Neuronal stem cell (in vitro differentiated cells): ENCODE results near the gene REV3L.

Experiments used
- DNase-seq: peaks from one replicate; pipeline ENCODE4 v3.0.0-alpha.2; 2013; ENCODE audit warnings: low spot score
- H2AFZ ChIP-seq: one replicate; pipeline ENCODE4 v1.6.1; 2013; ENCODE audit warnings: mild to moderate bottlenecking, low read length, inconsistent platforms
- H2AK5ac ChIP-seq: 2 replicates; pipeline ENCODE4 v1.6.1; 2013; ENCODE audit warnings: low read depth, mild to moderate bottlenecking, inconsistent platforms, low read length, moderate library complexity, mixed read lengths
- H2BK120ac ChIP-seq: 2 replicates; pipeline ENCODE4 v1.6.1; 2013; ENCODE audit warnings: low read depth, mild to moderate bottlenecking, inconsistent platforms, low read length, moderate library complexity, mixed read lengths
- H2BK12ac ChIP-seq: one replicate; pipeline ENCODE4 v1.6.1; 2013; ENCODE audit warnings: low read length, inconsistent platforms
- H2BK15ac ChIP-seq: 2 replicates; pipeline ENCODE4 v1.6.1; 2013; ENCODE audit warnings: mild to moderate bottlenecking, low read length, inconsistent platforms, mixed read lengths
- H2BK5ac ChIP-seq: one replicate; pipeline ENCODE4 v1.6.1; 2013; ENCODE audit warnings: inconsistent platforms, mild to moderate bottlenecking, low read length, moderate library complexity
- H3K14ac ChIP-seq: one replicate; pipeline ENCODE4 v1.6.1; 2013; ENCODE audit warnings: low read length, inconsistent platforms
- H3K18ac ChIP-seq: 2 replicates; pipeline ENCODE4 v1.6.1; 2013; ENCODE audit warnings: low read length, inconsistent platforms
- H3K23ac ChIP-seq: 2 replicates; pipeline ENCODE4 v1.6.1; 2013; ENCODE audit warnings: low read depth, mild to moderate bottlenecking, mixed read lengths, low read length, inconsistent platforms; ENCODE audit not compliant: poor library complexity
- H3K27ac ChIP-seq: replicated peaks from 3 replicates; pipeline ENCODE4 v1.5.1; 2013; ENCODE audit warnings: low read length, inconsistent platforms
- H3K27me3 ChIP-seq, 3 experiments: 2 replicates each; pipeline ENCODE4 v1.6.1; 2013; ENCODE audit warnings: low read length in 3 of 3, mild to moderate bottlenecking in 2 of 3, inconsistent platforms in 1 of 3, low read depth in 1 of 3, mixed read lengths in 1 of 3, moderate library complexity in 1 of 3; ENCODE audit not compliant: control insufficient read depth in 3 of 3, insufficient read depth in 3 of 3
- H3K36me3 ChIP-seq, 2 donors: replicated peaks in 1 of 2; 2 replicates each; pipeline ENCODE4 v1.6.1; 2013; ENCODE audit warnings: low read length in 2 of 2; ENCODE audit not compliant: control insufficient read depth in 2 of 2, insufficient read depth in 2 of 2
- H3K4ac ChIP-seq: 2 replicates; pipeline ENCODE4 v1.6.1; 2013; ENCODE audit warnings: inconsistent platforms, mild to moderate bottlenecking, low read length, moderate library complexity
- H3K4me1 ChIP-seq, 2 donors: 1 replicate in 1 of 2; 2 replicates in 1 of 2; pipeline ENCODE4 v1.6.1; 2013; ENCODE audit warnings: low read length in 2 of 2, low read depth in 1 of 2; ENCODE audit not compliant: control insufficient read depth in 2 of 2, insufficient read depth in 1 of 2
- H3K4me2 ChIP-seq: one replicate; pipeline ENCODE4 v1.6.1; 2013; ENCODE audit warnings: mild to moderate bottlenecking, low read length, inconsistent platforms; ENCODE audit not compliant: insufficient read depth, poor library complexity, severe bottlenecking
- H3K4me3 ChIP-seq, 2 donors: 2 replicates each; pipeline ENCODE4 v1.5.1; 2013; ENCODE audit warnings: low read length in 2 of 2, mild to moderate bottlenecking in 2 of 2, inconsistent platforms in 1 of 2, moderate library complexity in 1 of 2
- H3K79me1 ChIP-seq: one replicate; pipeline ENCODE4 v1.6.1; 2013; ENCODE audit warnings: low read depth, mild to moderate bottlenecking, inconsistent platforms, low read length, moderate library complexity
- H3K9ac ChIP-seq: one replicate; pipeline ENCODE4 v1.6.1; 2013; ENCODE audit warnings: mild to moderate bottlenecking, low read depth, low read length, inconsistent platforms; ENCODE audit not compliant: poor library complexity
- H3K9me3 ChIP-seq, 2 donors: replicated peaks in 1 of 2; 2 replicates each; pipeline versions ENCODE3 to v1.6.1; 2013; ENCODE audit warnings: low read length in 2 of 2, mild to moderate bottlenecking in 2 of 2, inconsistent platforms in 1 of 2, low read depth in 1 of 2, mixed read lengths in 1 of 2, moderate library complexity in 1 of 2; ENCODE audit not compliant: control insufficient read depth in 2 of 2, insufficient read depth in 1 of 2
- H4K8ac ChIP-seq: one replicate; pipeline ENCODE4 v1.6.1; 2013; ENCODE audit warnings: low read depth, mild to moderate bottlenecking, inconsistent platforms, low read length, moderate library complexity
- H4K91ac ChIP-seq: one replicate; pipeline ENCODE4 v1.6.1; 2013; ENCODE audit warnings: low read length, low read depth, mild to moderate bottlenecking, inconsistent platforms; ENCODE audit not compliant: poor library complexity
- WGBS, 2 donors: extraction: QIAGEN DNeasy Blood & Tissue Kit; methylation state at CpG; one replicate each; pipeline ENCODE4 v1.1.7; 2013; ENCODE audit warnings: missing lambda C conversion rate in 2 of 2, mixed read lengths in 1 of 2; ENCODE audit not compliant: insufficient read length in 2 of 2, insufficient replicate concordance in 1 of 2; ENCODE audit errors: extremely low coverage in 2 of 2; 5-methylcytosine and 5-hydroxymethylcytosine counted together

Gene REV3L

DNA sequence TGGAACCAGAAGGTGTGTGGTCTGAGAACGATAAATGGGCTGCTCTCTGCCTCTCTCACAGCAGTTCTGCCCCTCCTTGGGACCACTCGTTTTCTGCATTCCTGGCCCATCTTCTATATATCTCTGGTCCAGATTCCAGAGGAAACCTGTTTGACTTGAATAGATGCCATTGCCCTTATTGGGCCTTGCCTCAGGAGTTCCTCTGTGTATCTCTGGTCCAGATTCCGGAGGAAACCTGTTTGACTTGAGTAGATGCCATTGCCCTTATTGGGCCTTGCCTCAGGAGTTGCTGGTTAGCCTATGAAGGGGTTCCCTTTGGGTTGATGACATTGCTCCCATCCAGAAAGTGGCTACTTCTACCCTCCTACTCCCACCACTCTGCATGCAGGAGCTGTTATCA lies 206.3 kb downstream of the REV3L start:
- Histone ChIP-seq H3K27me3 (no peaks in the 10 kb centered on the region), H3K36me3 (peaks cover 11 to 82% of the 10 kb centered on the region in 2 donors), H3K4me3 (no peak overlapping the region), H2BK12ac (no peak overlapping the region), H4K91ac (no peak overlapping the region), H3K4me2 (no peak overlapping the region), H3K9me3 (peaks cover 3 to 52% of the 10 kb centered on the region in 2 donors), H3K4ac (no peak overlapping the region), H3K14ac (no peak overlapping the region), H3K23ac (no peak overlapping the region), H3K9ac (no peak overlapping the region), H3K79me1 (peaks cover 1% of the 10 kb centered on the region), H3K18ac (no peak overlapping the region), H2BK15ac (no peak overlapping the region), H3K27ac (no peak overlapping the region), H2AFZ (no peak overlapping the region), H2AK5ac (no peak overlapping the region), H4K8ac (no peak overlapping the region), H3K4me1 (no peaks in the 10 kb centered on the region), H2BK120ac (no peak overlapping the region), H2BK5ac (no peak overlapping the region)
- no CpG with 5 or more reads among the region's 3 CpGs for WGBS, 2 donors
- no peak for DNase-seq

DNA sequence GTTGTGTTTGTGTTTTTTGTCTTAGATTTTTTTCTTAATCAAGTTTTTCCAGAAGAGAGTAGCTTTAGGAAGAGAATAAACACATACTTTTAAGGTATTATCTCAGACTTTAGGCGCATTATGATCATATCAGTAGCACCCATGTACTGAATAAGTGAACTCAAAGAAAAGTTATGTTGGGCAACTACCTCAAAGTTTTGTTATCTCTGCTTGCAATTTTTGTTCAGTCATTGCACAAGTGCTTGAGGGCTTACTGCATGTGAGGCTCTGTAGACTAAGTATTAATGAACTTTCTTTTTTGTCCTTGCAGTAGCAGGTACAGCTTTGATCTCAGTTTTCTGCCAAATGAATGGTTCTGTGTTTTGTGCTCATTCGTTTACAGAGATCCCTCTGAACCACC lies 206.7 kb downstream of the REV3L start:
- WGBS, 2 donors = no CpG with 5 or more reads among the region's 2 CpGs
- no peak overlapping the region for H3K4me3 ChIP-seq
- no peak overlapping the region for H4K8ac ChIP-seq
- H2BK12ac ChIP-seq = no peak overlapping the region
- no peak overlapping the region for H3K23ac ChIP-seq
- no peak overlapping the region for H3K27ac ChIP-seq
- no peak overlapping the region for H2BK5ac ChIP-seq
- no peaks in the 10 kb centered on the region for H3K4me1 ChIP-seq
- peaks cover 3 to 52% of the 10 kb centered on the region in 2 donors for H3K9me3 ChIP-seq
- H3K9ac ChIP-seq = no peak overlapping the region
- no peak overlapping the region for H4K91ac ChIP-seq
- no peak overlapping the region for H2AK5ac ChIP-seq
- H2BK15ac ChIP-seq = no peak overlapping the region
- no peak overlapping the region for H3K4ac ChIP-seq
- no peak overlapping the region for H2AFZ ChIP-seq
- H3K4me2 ChIP-seq = no peak overlapping the region
- H3K79me1 ChIP-seq = peaks cover 1% of the 10 kb centered on the region
- no peak overlapping the region for H3K14ac ChIP-seq
- no peak for DNase-seq
- no peak overlapping the region for H2BK120ac ChIP-seq
- peaks cover 11 to 82% of the 10 kb centered on the region in 2 donors for H3K36me3 ChIP-seq
- H3K18ac ChIP-seq = no peak overlapping the region
- H3K27me3 ChIP-seq = no peaks in the 10 kb centered on the region

DNA sequence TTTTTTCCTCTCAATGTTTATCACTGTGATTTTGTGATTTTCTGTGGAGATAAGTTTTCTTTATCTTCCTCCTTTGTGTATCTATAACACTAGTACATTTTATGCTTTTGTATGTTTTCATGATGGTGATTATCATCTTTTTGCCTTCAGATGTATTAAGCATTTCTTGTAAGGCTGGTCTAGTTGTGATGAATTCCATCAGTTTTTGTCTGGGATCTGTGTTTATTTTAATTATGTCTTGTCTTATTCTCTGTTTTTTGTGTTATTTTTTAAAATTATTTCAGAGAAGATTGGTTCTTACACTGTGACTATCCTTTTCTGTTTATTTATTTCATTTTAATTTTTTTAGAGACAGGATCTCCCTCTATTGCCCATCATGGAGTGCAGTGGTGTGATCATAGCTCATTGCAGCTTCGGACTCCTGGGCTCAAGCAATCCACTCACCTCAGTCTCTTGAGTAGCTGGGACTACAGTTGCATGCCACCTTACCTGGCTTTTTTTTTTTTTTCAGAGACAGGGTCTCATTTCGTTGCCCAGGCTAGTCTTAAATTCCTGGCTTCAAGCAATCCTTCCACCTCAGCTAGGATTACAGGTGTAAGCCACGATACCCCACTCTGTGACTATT lies 208.3 kb downstream of the REV3L start:
- Histone ChIP-seq H2BK120ac (no peak overlapping the region), H3K23ac (no peak overlapping the region), H3K14ac (no peak overlapping the region), H3K18ac (no peak overlapping the region), H2BK15ac (no peak overlapping the region), H4K8ac (no peak overlapping the region), H3K79me1 (peaks cover 4% of the 10 kb centered on the region), H4K91ac (no peak overlapping the region), H2AK5ac (no peak overlapping the region), H3K27ac (no peak overlapping the region), H3K9ac (no peak overlapping the region), H3K4me1 (no peaks in the 10 kb centered on the region), H3K4me3 (no peak overlapping the region), H3K4me2 (no peak overlapping the region), H2AFZ (no peak overlapping the region), H2BK5ac (no peak overlapping the region), H3K36me3 (peaks cover 11 to 75% of the 10 kb centered on the region in 2 donors), H3K9me3 (peaks cover 3 to 52% of the 10 kb centered on the region in 2 donors), H3K4ac (no peak overlapping the region), H3K27me3 (no peaks in the 10 kb centered on the region), H2BK12ac (no peak overlapping the region)
- WGBS, 2 donors = no CpG with 5 or more reads among the region's 3 CpGs
- no peak for DNase-seq

DNA sequence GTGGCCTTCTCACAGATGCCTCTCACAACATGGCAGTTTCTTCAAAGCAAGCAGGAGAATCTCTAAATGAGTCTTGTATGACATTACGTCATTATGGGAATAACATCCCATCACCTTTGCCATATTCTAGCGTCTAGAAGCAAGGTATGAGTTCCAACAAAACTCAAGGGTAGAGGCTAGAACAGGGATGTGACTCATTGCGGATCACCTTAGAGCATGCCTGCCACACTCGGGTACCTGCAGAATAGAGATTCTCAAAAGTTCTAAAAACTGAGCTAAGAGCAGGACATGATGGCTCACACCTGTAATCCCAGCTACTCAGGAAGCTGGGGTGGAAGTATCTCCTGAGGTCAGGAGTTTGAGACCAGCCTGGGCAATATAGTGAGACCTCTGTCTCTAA lies 212.9 kb downstream of the REV3L start:
- Histone ChIP-seq H3K4me1 (no peaks in the 10 kb centered on the region), H2AFZ (no peak overlapping the region), H3K18ac (no peak overlapping the region), H3K27ac (no peak overlapping the region), H3K9ac (no peak overlapping the region), H2BK5ac (no peak overlapping the region), H3K4me2 (no peak overlapping the region), H2BK120ac (no peak overlapping the region), H3K23ac (no peak overlapping the region), H2BK15ac (no peak overlapping the region), H4K8ac (no peak overlapping the region), H4K91ac (no peak overlapping the region), H3K4me3 (no peak overlapping the region), H3K27me3 (no peaks in the 10 kb centered on the region), H2BK12ac (no peak overlapping the region), H3K4ac (no peak overlapping the region), H3K14ac (no peak overlapping the region), H3K9me3 (peaks cover 3 to 21% of the 10 kb centered on the region in 2 donors), H3K36me3 (peaks cover 15 to 74% of the 10 kb centered on the region in 2 donors), H2AK5ac (no peak overlapping the region), H3K79me1 (peaks cover 3% of the 10 kb centered on the region)
- DNase-seq = no peak
- no CpG with 5 or more reads among the region's 4 CpGs for WGBS, 2 donors
